ENCODE measurements around the gene PACSIN2.

DNA sequence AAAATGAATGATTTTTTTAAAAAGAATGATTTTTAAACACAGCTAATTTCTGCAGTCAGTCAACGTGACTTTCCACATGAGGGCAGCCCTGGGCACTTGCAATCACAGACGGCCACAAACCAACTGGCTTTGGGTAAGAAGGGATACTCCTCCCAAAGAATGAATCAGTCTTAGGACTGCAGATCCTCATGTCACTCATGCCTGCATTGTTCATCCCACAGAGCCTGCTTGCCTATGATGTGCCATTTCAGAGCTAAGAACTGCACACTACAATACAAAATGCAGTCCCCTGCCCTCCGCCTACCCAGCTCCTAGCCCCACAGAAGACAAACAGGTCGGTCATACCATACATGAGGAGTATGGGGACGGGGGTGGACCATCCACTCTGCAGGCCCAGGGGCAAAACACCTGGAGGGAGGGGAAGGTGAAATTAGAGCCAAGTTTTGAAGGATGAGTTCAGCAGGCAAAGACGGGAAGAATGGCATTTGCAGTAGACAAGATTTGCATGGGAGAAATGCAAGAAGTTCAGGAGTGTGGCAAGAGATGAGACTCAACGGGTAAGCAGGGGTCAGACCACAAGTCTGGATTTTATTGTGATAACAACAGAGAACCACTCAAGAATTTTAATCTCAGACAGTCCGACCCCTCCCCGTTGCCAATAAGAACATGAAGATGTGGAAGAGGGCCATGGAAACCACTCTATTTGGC is 24.7 kb downstream of the PACSIN2 start:
- TF ChIP-seq, protein P1, sequence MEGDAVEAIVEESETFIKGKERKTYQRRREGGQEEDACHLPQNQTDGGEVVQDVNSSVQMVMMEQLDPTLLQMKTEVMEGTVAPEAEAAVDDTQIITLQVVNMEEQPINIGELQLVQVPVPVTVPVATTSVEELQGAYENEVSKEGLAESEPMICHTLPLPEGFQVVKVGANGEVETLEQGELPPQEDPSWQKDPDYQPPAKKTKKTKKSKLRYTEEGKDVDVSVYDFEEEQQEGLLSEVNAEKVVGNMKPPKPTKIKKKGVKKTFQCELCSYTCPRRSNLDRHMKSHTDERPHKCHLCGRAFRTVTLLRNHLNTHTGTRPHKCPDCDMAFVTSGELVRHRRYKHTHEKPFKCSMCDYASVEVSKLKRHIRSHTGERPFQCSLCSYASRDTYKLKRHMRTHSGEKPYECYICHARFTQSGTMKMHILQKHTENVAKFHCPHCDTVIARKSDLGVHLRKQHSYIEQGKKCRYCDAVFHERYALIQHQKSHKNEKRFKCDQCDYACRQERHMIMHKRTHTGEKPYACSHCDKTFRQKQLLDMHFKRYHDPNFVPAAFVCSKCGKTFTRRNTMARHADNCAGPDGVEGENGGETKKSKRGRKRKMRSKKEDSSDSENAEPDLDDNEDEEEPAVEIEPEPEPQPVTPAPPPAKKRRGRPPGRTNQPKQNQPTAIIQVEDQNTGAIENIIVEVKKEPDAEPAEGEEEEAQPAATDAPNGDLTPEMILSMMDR (IDR thresholded peaks at IDR 0.05) = no peak
- TF ChIP-seq POLR2A (IDR thresholded peaks at IDR 0.05) (no peak), POLR2AphosphoS5 (IDR thresholded peaks at IDR 0.05) (peak in 2 of 3 donors; percentile 7 to 46), EP300 (IDR thresholded peaks at IDR 0.05) (no peak)
